ENCODE data around the gene GNRH2. TPM values are rescaled to one million over a fixed set of nuclear protein-coding genes. Genes with fewer than 3 reads are reported as not detected.

The GNRH2 gene
- polyA plus RNA-seq, 4 donors: 0.59 to 1.0 (median 0.63) TPM; not detected in 1

Other genes starting within 250 kb of the GNRH2 start
- gene CPXM1, start 243.0 kb upstream of the GNRH2 start, polyA plus RNA-seq (ENCODE audit: insufficient read length in 4 of 4): 100 to 1,000 TPM; 241 to 258 (median 247) TPM
- not detected for gene C20orf141, start 228.6 kb upstream of the GNRH2 start, polyA plus RNA-seq (ENCODE audit: insufficient read length in 4 of 4)
- gene TMEM239, start 227.3 kb upstream of the GNRH2 start, polyA plus RNA-seq (ENCODE audit: insufficient read length in 4 of 4): under 1 TPM in 1 of 4 donors, not detected in 3; 0.09 TPM
- 10 to 100 TPM; 51.6 to 97.2 (median 57.5) TPM for gene PCED1A, start 203.0 kb upstream of the GNRH2 start, polyA plus RNA-seq (ENCODE audit: insufficient read length in 4 of 4)
- gene VPS16, start 202.9 kb upstream of the GNRH2 start, polyA plus RNA-seq (ENCODE audit: insufficient read length in 4 of 4): 10 to 100 TPM; 30.2 to 41.0 (median 37.3) TPM
- 100 to 1,000 TPM in 3 of 4 donors, 10 to 100 TPM in 1; 87.0 to 141 (median 107) TPM for gene PTPRA, start 170.1 kb upstream of the GNRH2 start, polyA plus RNA-seq (ENCODE audit: insufficient read length in 4 of 4)
- 10 to 100 TPM; 36.8 to 72.5 (median 46.0) TPM for gene MRPS26, start 2.4 kb downstream of the GNRH2 start, polyA plus RNA-seq (ENCODE audit: insufficient read length in 4 of 4)
- under 1 TPM in 2 of 4 donors, not detected in 2; 0.68 to 0.93 TPM for gene OXT, start 28.0 kb downstream of the GNRH2 start, polyA plus RNA-seq (ENCODE audit: insufficient read length in 4 of 4)
- gene AVP, start 41.1 kb downstream of the GNRH2 start, polyA plus RNA-seq (ENCODE audit: insufficient read length in 4 of 4): under 1 TPM in 1 of 4 donors, not detected in 3; 0.43 TPM
- 10 to 100 TPM; 13.4 to 21.4 (median 18.9) TPM for gene FASTKD5, start 116.2 kb downstream of the GNRH2 start, polyA plus RNA-seq (ENCODE audit: insufficient read length in 4 of 4)
- 10 to 100 TPM in 1 of 4 donors, 1 to 10 TPM in 3; 8.7 to 13.0 (median 9.6) TPM for gene UBOX5, start 116.2 kb downstream of the GNRH2 start, polyA plus RNA-seq (ENCODE audit: insufficient read length in 4 of 4)
- 10 to 100 TPM in 3 of 4 donors, 1 to 10 TPM in 1; 4.9 to 20.9 (median 13.3) TPM for gene LZTS3, start 129.9 kb downstream of the GNRH2 start, polyA plus RNA-seq (ENCODE audit: insufficient read length in 4 of 4)
- gene DDRGK1, start 161.1 kb downstream of the GNRH2 start, polyA plus RNA-seq (ENCODE audit: insufficient read length in 4 of 4): 10 to 100 TPM; 34.3 to 59.7 (median 48.1) TPM
- gene ITPA, start 165.9 kb downstream of the GNRH2 start, polyA plus RNA-seq (ENCODE audit: insufficient read length in 4 of 4): 10 to 100 TPM; 39.4 to 79.6 (median 48.7) TPM
- 1 to 10 TPM in 3 of 4 donors, under 1 TPM in 1; 0.42 to 4.2 (median 2.1) TPM for gene SLC4A11, start 195.6 kb downstream of the GNRH2 start, polyA plus RNA-seq (ENCODE audit: insufficient read length in 4 of 4)